Activated T-cell treated with anti-CD3 and anti-CD28 coated beads, Interleukin-2, amount 50 U/mL, for 72 hours (primary cell): Measurements from ENCODE around the gene KCTD3. TPM values are rescaled to one million over a fixed set of nuclear protein-coding genes. Genes with fewer than 3 reads are reported as not detected.

Experiments used
- ATAC-seq, 2 donors: fragments of 150-1000 bp; cut with Tn5 transposase; replicated peaks in 1 of 2; 2 replicates each; pipeline ENCODE4 v1.10.0; 2021; ENCODE audit warnings: moderate library complexity in 2 of 2, mild to moderate bottlenecking in 1 of 2
- DNase-seq, 2 donors: peaks; one replicate each; pipeline ENCODE4 v3.0.0; 2021 to 2022; ENCODE audit warnings: mixed read lengths in 1 of 2
- H3K27ac Mint-ChIP-seq: one replicate; pipeline ENCODE4 v1.8.0; 2022; ENCODE audit warnings: mild to moderate bottlenecking, moderate library complexity, mixed read lengths
- H3K27me3 Mint-ChIP-seq: one replicate; pipeline ENCODE4 v1.8.0; 2022; ENCODE audit warnings: low read depth, mixed read lengths
- H3K36me3 Mint-ChIP-seq, 2 donors: one replicate each; pipeline ENCODE4 v1.8.0; 2022; ENCODE audit warnings: mixed read lengths in 2 of 2, mild to moderate bottlenecking in 1 of 2; ENCODE audit not compliant: insufficient read depth in 2 of 2
- H3K4me1 Mint-ChIP-seq: one replicate; pipeline ENCODE4 v1.8.0; 2022; ENCODE audit warnings: low read depth, mixed read lengths
- H3K4me3 Mint-ChIP-seq, 2 donors: one replicate each; pipeline ENCODE4 v1.8.0; 2022; ENCODE audit warnings: mild to moderate bottlenecking in 2 of 2, mixed read lengths in 2 of 2, moderate library complexity in 2 of 2
- H3K9me3 Mint-ChIP-seq, 2 donors: one replicate each; pipeline ENCODE4 v1.8.0; 2022; ENCODE audit warnings: mixed read lengths in 2 of 2
- total RNA-seq, 2 donors: library from RNA; stranded (reverse); gene quantifications; one replicate each; pipeline ENCODE4 v1.2.3, GENCODE V29; 2022

Gene KCTD3
- total RNA-seq, 2 donors from 2014 or later = 4.5 to 4.7 TPM

- H3K9me3 Mint-ChIP-seq = no peaks in the 10 kb centered on the region
- no peaks in the 10 kb centered on the region for H3K4me1 Mint-ChIP-seq
- H3K27me3 Mint-ChIP-seq = no peaks in the 10 kb centered on the region
- H3K36me3 Mint-ChIP-seq = peaks cover 1 to 2% of the 10 kb centered on the region in 2 donors
- ATAC-seq (no peak), DNase-seq (no peak)
- H3K4me3 Mint-ChIP-seq = no peak overlapping the region
- no peak overlapping the region for H3K27ac Mint-ChIP-seq
These were observed 33.8 kb downstream of the KCTD3 start for GRCh38 chr1:215600867-215601266.

GRCh38 chr1:215601276-215601675 is 34.2 kb downstream of the KCTD3 start:
- H3K9me3 Mint-ChIP-seq = no peaks in the 10 kb centered on the region
- no peak overlapping the region for H3K4me3 Mint-ChIP-seq
- ATAC-seq = no peak
- no peaks in the 10 kb centered on the region for H3K4me1 Mint-ChIP-seq
- H3K36me3 Mint-ChIP-seq = peaks cover 1 to 2% of the 10 kb centered on the region in 2 donors
- no peak for DNase-seq
- no peak overlapping the region for H3K27ac Mint-ChIP-seq
- no peaks in the 10 kb centered on the region for H3K27me3 Mint-ChIP-seq

- H3K9me3 Mint-ChIP-seq = no peaks in the 10 kb centered on the region
- H3K36me3 Mint-ChIP-seq = peaks cover 0 to 2% of the 10 kb centered on the region in 2 donors
- H3K27ac Mint-ChIP-seq = no peak overlapping the region
- no peaks in the 10 kb centered on the region for H3K27me3 Mint-ChIP-seq
- H3K4me1 Mint-ChIP-seq = no peaks in the 10 kb centered on the region
- DNase-seq (no peak), ATAC-seq (no peak)
- H3K4me3 Mint-ChIP-seq = no peak overlapping the region
These were observed 36.2 kb downstream of the KCTD3 start for GRCh38 chr1:215603319-215603718.

- Mint-ChIP-seq H3K4me3 (no peak overlapping the region), H3K27ac (no peak overlapping the region), H3K27me3 (no peaks in the 10 kb centered on the region), H3K9me3 (no peaks in the 10 kb centered on the region), H3K36me3 (peaks cover 0 to 2% of the 10 kb centered on the region in 2 donors), H3K4me1 (no peaks in the 10 kb centered on the region)
- ATAC-seq (no peak), DNase-seq (no peak)
These were observed 38.0 kb downstream of the KCTD3 start for GRCh38 chr1:215605011-215605621.

GRCh38 chr1:215606036-215606435 is 38.9 kb downstream of the KCTD3 start:
- no peak overlapping the region for H3K4me3 Mint-ChIP-seq

GRCh38 chr1:215606564-215607168 is 39.6 kb downstream of the KCTD3 start:
- Mint-ChIP-seq H3K36me3 (peaks cover 0 to 2% of the 10 kb centered on the region in 2 donors), H3K27ac (no peak overlapping the region), H3K9me3 (no peaks in the 10 kb centered on the region), H3K4me3 (no peak overlapping the region), H3K27me3 (no peaks in the 10 kb centered on the region), H3K4me1 (no peaks in the 10 kb centered on the region)
- no peak for ATAC-seq
- no peak for DNase-seq

More at GRCh38 chr1:215606036-215606435, 38.9 kb downstream of the KCTD3 start:
- Mint-ChIP-seq H3K27me3 (no peaks in the 10 kb centered on the region), H3K4me1 (no peaks in the 10 kb centered on the region), H3K27ac (no peak overlapping the region), H3K9me3 (no peaks in the 10 kb centered on the region), H3K36me3 (peaks cover 0 to 2% of the 10 kb centered on the region in 2 donors)
- no peak for DNase-seq
- ATAC-seq = no peak

- Mint-ChIP-seq H3K4me3 (no peak overlapping the region), H3K4me1 (no peaks in the 10 kb centered on the region), H3K27ac (no peak overlapping the region), H3K9me3 (no peaks in the 10 kb centered on the region), H3K36me3 (peaks cover 0 to 2% of the 10 kb centered on the region in 2 donors), H3K27me3 (no peaks in the 10 kb centered on the region)
- ATAC-seq (no peak), DNase-seq (no peak)
These were observed 40.3 kb downstream of the KCTD3 start for GRCh38 chr1:215607412-215607811.

GRCh38 chr1:215608646-215609045 is 41.5 kb downstream of the KCTD3 start:
- DNase-seq (no peak), ATAC-seq (no peak)
- Mint-ChIP-seq H3K4me1 (no peaks in the 10 kb centered on the region), H3K9me3 (no peaks in the 10 kb centered on the region), H3K36me3 (peaks cover 0 to under 1% of the 10 kb centered on the region in 2 donors), H3K27me3 (no peaks in the 10 kb centered on the region), H3K27ac (no peak overlapping the region), H3K4me3 (no peak overlapping the region)

GRCh38 chr1:215612391-215612790 is 45.3 kb downstream of the KCTD3 start:
- H3K9me3 Mint-ChIP-seq = peaks cover 0 to 2% of the 10 kb centered on the region in 2 donors
- no peak overlapping the region for H3K4me3 Mint-ChIP-seq
- no peaks in the 10 kb centered on the region for H3K27me3 Mint-ChIP-seq
- ATAC-seq = no peak
- H3K36me3 Mint-ChIP-seq = no peaks in the 10 kb centered on the region
- H3K4me1 Mint-ChIP-seq = no peaks in the 10 kb centered on the region
- DNase-seq = no peak
- H3K27ac Mint-ChIP-seq = no peak overlapping the region

GRCh38 chr1:215617979-215618378 is 50.9 kb downstream of the KCTD3 start:
- no peaks in the 10 kb centered on the region for H3K27me3 Mint-ChIP-seq

GRCh38 chr1:215623162-215623561 is 56.1 kb downstream of the KCTD3 start:
- Mint-ChIP-seq H3K4me3 (no peak overlapping the region), H3K36me3 (peaks cover 0 to 4% of the 10 kb centered on the region in 2 donors), H3K27me3 (no peaks in the 10 kb centered on the region), H3K9me3 (no peaks in the 10 kb centered on the region), H3K4me1 (no peaks in the 10 kb centered on the region), H3K27ac (no peak overlapping the region)
- ATAC-seq = no peak
- DNase-seq = no peak

More at GRCh38 chr1:215617979-215618378, 50.9 kb downstream of the KCTD3 start:
- Mint-ChIP-seq H3K4me3 (no peak overlapping the region), H3K9me3 (peaks cover 0 to 2% of the 10 kb centered on the region in 2 donors), H3K27ac (no peak overlapping the region), H3K4me1 (no peaks in the 10 kb centered on the region), H3K36me3 (peaks cover 0 to 4% of the 10 kb centered on the region in 2 donors)
- ATAC-seq = no peak
- no peak for DNase-seq

- Mint-ChIP-seq H3K4me3 (no peak overlapping the region), H3K27me3 (no peaks in the 10 kb centered on the region), H3K9me3 (peaks cover 0 to 1% of the 10 kb centered on the region in 2 donors), H3K36me3 (peaks cover 0 to under 1% of the 10 kb centered on the region in 2 donors), H3K4me1 (no peaks in the 10 kb centered on the region), H3K27ac (no peak overlapping the region)
- ATAC-seq (no peak), DNase-seq (no peak)
These were observed 58.8 kb downstream of the KCTD3 start for GRCh38 chr1:215625949-215626348.

GRCh38 chr1:215631040-215631439 is 63.9 kb downstream of the KCTD3 start:
- ATAC-seq (no peak), DNase-seq (no peak)
- Mint-ChIP-seq H3K36me3 (no peaks in the 10 kb centered on the region), H3K27me3 (no peaks in the 10 kb centered on the region), H3K27ac (no peak overlapping the region), H3K4me1 (no peaks in the 10 kb centered on the region), H3K4me3 (no peak overlapping the region), H3K9me3 (peaks cover 1% of the 10 kb centered on the region in 2 donors)

- Mint-ChIP-seq H3K4me3 (no peak overlapping the region), H3K9me3 (peaks cover 1% of the 10 kb centered on the region in 2 donors), H3K36me3 (no peaks in the 10 kb centered on the region), H3K27ac (no peak overlapping the region), H3K27me3 (no peaks in the 10 kb centered on the region), H3K4me1 (no peaks in the 10 kb centered on the region)
- ATAC-seq (no peak), DNase-seq (no peak)
These were observed 64.4 kb downstream of the KCTD3 start for GRCh38 chr1:215631489-215631888.
